ENCODE data around the gene IDS.

DNA sequence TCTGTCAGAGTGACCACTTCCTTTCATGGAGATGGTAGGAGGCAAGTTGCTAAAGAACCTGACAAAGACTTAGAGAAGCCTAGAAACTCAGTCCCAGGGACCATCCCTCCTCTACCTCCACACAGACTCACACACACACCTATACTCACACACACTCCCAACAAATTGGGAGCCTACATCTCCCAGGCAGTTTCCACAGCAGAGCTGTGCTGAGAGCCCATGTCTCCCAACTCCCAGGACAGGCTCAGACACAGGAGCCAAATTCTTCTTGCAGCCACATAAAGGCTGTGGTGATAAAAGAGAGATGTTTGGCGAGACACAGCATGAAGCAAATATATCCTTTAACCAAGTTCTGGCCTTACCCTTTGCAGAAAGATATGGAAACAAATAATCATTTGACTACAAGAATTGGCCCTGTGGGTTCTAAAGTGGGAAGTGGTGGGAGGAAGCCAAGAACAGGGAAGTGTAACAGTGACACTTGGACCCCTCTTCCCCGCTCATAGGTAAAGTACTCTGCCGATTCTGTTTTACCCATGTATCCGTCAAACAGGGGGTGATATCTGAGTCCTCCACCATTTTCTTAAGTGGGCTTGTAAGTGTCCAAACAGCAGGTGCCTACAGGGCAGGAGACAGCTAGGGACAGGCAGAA lies 11.0 kb upstream of the IDS start:
- no peak for TF ChIP-seq EZH2phosphoT487 (IDR thresholded peaks at IDR 0.05; ENCODE audit: insufficient read depth, low read depth)
- TF ChIP-seq EZH2 (IDR thresholded peaks at IDR 0.05; ENCODE audit: insufficient read depth, poor library complexity, severe bottlenecking), result no peak
